Liver (tissue), 9 donors: ENCODE measurements around the gene CAVIN3. TPM values are rescaled to one million over a fixed set of nuclear protein-coding genes. Genes with fewer than 3 reads are reported as not detected.

Source experiments
- DNase-seq: peaks from one replicate; pipeline ENCODE4 v3.0.0-alpha.2; 2017; ENCODE audit warnings: low spot score
- H3K27ac ChIP-seq, 2 donors: one replicate each; pipeline ENCODE4 v1.7.0; 2013; ENCODE audit warnings: inconsistent platforms in 2 of 2, low read length in 2 of 2, control low read depth in 1 of 2, low read depth in 1 of 2, mild to moderate bottlenecking in 1 of 2
- H3K27me3 ChIP-seq, 4 donors: one replicate each; pipeline versions ENCODE4 v1.6.1 to v1.7.0; 2013; ENCODE audit warnings: low read length in 3 of 4, inconsistent platforms in 1 of 4, mild to moderate bottlenecking in 1 of 4, moderate library complexity in 1 of 4; ENCODE audit not compliant: control insufficient read depth in 4 of 4, insufficient read depth in 4 of 4
- H3K36me3 ChIP-seq, 4 donors: one replicate each; pipeline versions ENCODE4 v1.6.1 to v1.7.0; 2013; ENCODE audit warnings: low read length in 3 of 4, mild to moderate bottlenecking in 3 of 4, low read depth in 1 of 4, moderate library complexity in 1 of 4; ENCODE audit not compliant: control insufficient read depth in 4 of 4, insufficient read depth in 3 of 4
- H3K4me1 ChIP-seq, 4 donors: one replicate each; pipeline versions ENCODE4 v1.6.1 to v1.7.0; 2013; ENCODE audit warnings: low read length in 3 of 4, mild to moderate bottlenecking in 3 of 4, moderate library complexity in 1 of 4; ENCODE audit not compliant: control insufficient read depth in 4 of 4, insufficient read depth in 4 of 4
- H3K4me3 ChIP-seq, 3 donors: one replicate each; pipeline versions ENCODE4 v1.6.1 to v1.7.0; 2013; ENCODE audit warnings: low read length in 3 of 3, control low read depth in 1 of 3, low read depth in 1 of 3, mild to moderate bottlenecking in 1 of 3
- H3K9ac ChIP-seq, 2 donors: one replicate each; pipeline ENCODE4 v1.7.0; 2013; ENCODE audit warnings: low read length in 2 of 2, mild to moderate bottlenecking in 2 of 2, moderate library complexity in 2 of 2, control low read depth in 1 of 2, low read depth in 1 of 2
- H3K9me3 ChIP-seq, 4 donors: one replicate each; pipeline versions ENCODE4 v1.6.1 to v1.7.0; 2013; ENCODE audit warnings: low read length in 3 of 4; ENCODE audit not compliant: control insufficient read depth in 4 of 4
- ATF3 ChIP-seq: IDR thresholded peaks from 2 replicates; pipeline ENCODE4 v1.6.1; 2016; ENCODE audit warnings: antibody characterized with exemption
- CTCF ChIP-seq: fragments of 150-350 bp; IDR thresholded peaks from 2 replicates; pipeline ENCODE4 v1.5.1; 2017; ENCODE audit warnings: improper control_type of control experiment, low read depth, low read length; ENCODE audit not compliant: missing input control
- EGR1 ChIP-seq, 2 donors: IDR thresholded peaks; 2 replicates each; pipeline ENCODE4 v1.6.1; 2016 to 2018; ENCODE audit warnings: antibody characterized with exemption in 2 of 2, low read depth in 2 of 2
- FOXA1 ChIP-seq: IDR thresholded peaks from 2 replicates; pipeline ENCODE4 v1.6.1; 2016; ENCODE audit warnings: antibody characterized with exemption
- FOXA2 ChIP-seq: IDR thresholded peaks from 2 replicates; pipeline ENCODE4 v1.6.1; 2016; ENCODE audit warnings: antibody characterized with exemption
- GABPA ChIP-seq, 2 donors: IDR thresholded peaks in 1 of 2; conservative IDR thresholded peaks in 1 of 2; 2 replicates each; pipeline ENCODE4 v1.6.1; 2016; ENCODE audit warnings: antibody characterized with exemption in 2 of 2, mild to moderate bottlenecking in 1 of 2, moderate library complexity in 1 of 2
- HNF4A ChIP-seq, 2 donors: conservative IDR thresholded peaks; 2 replicates each; pipeline ENCODE4 v1.6.1; 2016; ENCODE audit warnings: antibody characterized with exemption in 2 of 2, mild to moderate bottlenecking in 2 of 2
- HNF4G ChIP-seq: IDR thresholded peaks from 2 replicates; pipeline ENCODE4 v1.6.1; 2016; ENCODE audit warnings: antibody characterized with exemption
- JUND ChIP-seq, 2 donors: IDR thresholded peaks; 2 replicates each; pipeline ENCODE4 v1.6.1; 2016; ENCODE audit warnings: antibody characterized with exemption in 2 of 2
- MAX ChIP-seq: IDR thresholded peaks from 2 replicates; pipeline ENCODE4 v1.6.1; 2016; ENCODE audit warnings: antibody characterized with exemption
- NR2F2 ChIP-seq: IDR thresholded peaks from 2 replicates; pipeline ENCODE4 v1.6.1; 2016; ENCODE audit warnings: antibody characterized with exemption
- RAD21 ChIP-seq, 2 donors: IDR thresholded peaks; 2 replicates each; pipeline ENCODE4 v1.6.1; 2016; ENCODE audit warnings: antibody characterized with exemption in 2 of 2, mild to moderate bottlenecking in 2 of 2
- REST ChIP-seq: IDR thresholded peaks from 2 replicates; pipeline ENCODE4 v1.6.1; 2016; ENCODE audit warnings: antibody characterized with exemption, mild to moderate bottlenecking
- RXRA ChIP-seq, 2 donors: IDR thresholded peaks; 2 replicates each; pipeline ENCODE4 v1.6.1; 2017 to 2018; ENCODE audit warnings: antibody characterized with exemption in 2 of 2, mild to moderate bottlenecking in 1 of 2
- SP1 ChIP-seq: IDR thresholded peaks from 2 replicates; pipeline ENCODE4 v1.6.1; 2018; ENCODE audit warnings: antibody characterized with exemption, mild to moderate bottlenecking
- YY1 ChIP-seq: IDR thresholded peaks from 2 replicates; pipeline ENCODE4 v1.6.1; 2016; ENCODE audit warnings: antibody characterized with exemption, mild to moderate bottlenecking
- ZBTB33 ChIP-seq: IDR thresholded peaks from 2 replicates; pipeline ENCODE4 v1.6.1; 2016; ENCODE audit warnings: antibody characterized with exemption
- WGBS: extraction: QIAGEN DNeasy Blood & Tissue Kit; methylation state at CpG from one replicate; pipeline ENCODE4 v1.1.7; 2013; 5-methylcytosine and 5-hydroxymethylcytosine counted together
- polyA plus RNA-seq, 2 donors: library from polyadenylated mRNA; stranded (reverse) in 1 of 2; unstranded in 1 of 2; fragments of 200-250 nt in 1 of 2; fragments of >200 nt in 1 of 2; fragmentation: Nextera tagmentation in 1 of 2; extraction: Ambion mirVana in 1 of 2; gene quantifications; one replicate each; pipeline versions ENCODE4 v1.2.1 to v1.2.3, GENCODE V29; 2013 to 2015
- total RNA-seq, 2 donors: library from RNA; depleted of rRNA; stranded (reverse); fragments of >200 nt; gene quantifications; one replicate each; pipeline ENCODE4 v1.2.3, GENCODE V29; 2014
- donor health status: healthy.
- donor health status: healthy.
- donor health status: healthy.
- donor health status: healthy.
- donor health status: healthy.

The CAVIN3 gene
- total and polyA plus RNA-seq, 4 donors = 2.5 to 13.9 (median 4.2) TPM

- Histone ChIP-seq H3K9ac (no peak overlapping the region), H3K36me3 (no peaks in the 10 kb centered on the region), H3K4me1 (peaks cover 0 to 6% (median 0%) of the 10 kb centered on the region in 4 donors), H3K9me3 (no peaks in the 10 kb centered on the region), H3K4me3 (no peak overlapping the region), H3K27me3 (peaks cover 0 to 3% (median 0%) of the 10 kb centered on the region in 4 donors), H3K27ac (no peak overlapping the region)
- no peak for DNase-seq
- WGBS = 87% methylated on average over 3 of the region's 3 CpGs
- TF ChIP-seq RAD21 (IDR thresholded peaks at IDR 0.05) (no peak), REST (no peak), RXRA (IDR thresholded peaks at IDR 0.05) (no peak), FOXA2 (no peak), CTCF (no peak), NR2F2 (no peak), HNF4G (no peak), YY1 (no peak), FOXA1 (no peak), ATF3 (no peak), EGR1 (IDR thresholded peaks at IDR 0.05; ENCODE audit: low read depth in 2 of 2) (no peak), SP1 (no peak)
These were observed 8.2 kb downstream of the CAVIN3 start for GRCh38 chr11:6312106-6312505.

- DNase-seq = no peak
- Histone ChIP-seq H3K4me1 (no peaks in the 10 kb centered on the region), H3K36me3 (no peaks in the 10 kb centered on the region), H3K9ac (no peak overlapping the region), H3K27me3 (peaks cover 0 to 3% (median 0%) of the 10 kb centered on the region in 4 donors), H3K4me3 (no peak overlapping the region), H3K9me3 (no peaks in the 10 kb centered on the region), H3K27ac (no peak overlapping the region)
- TF ChIP-seq HNF4A (conservative IDR thresholded peaks at IDR 0.05) = no peak
- no peak for TF ChIP-seq FOXA1
- no peak for TF ChIP-seq GABPA (IDR thresholded peaks at IDR 0.05 in 1 of 2, conservative IDR thresholded peaks at IDR 0.05 in 1 of 2)
- no peak for TF ChIP-seq CTCF
- TF ChIP-seq EGR1 (IDR thresholded peaks at IDR 0.05; ENCODE audit: low read depth in 2 of 2) = no peak
- no peak for TF ChIP-seq RAD21 (IDR thresholded peaks at IDR 0.05)
- TF ChIP-seq REST = no peak
- no peak for TF ChIP-seq SP1
- no peak for TF ChIP-seq RXRA (IDR thresholded peaks at IDR 0.05)
- TF ChIP-seq JUND (IDR thresholded peaks at IDR 0.05) = no peak
- TF ChIP-seq ZBTB33 = no peak
- no peak for TF ChIP-seq FOXA2
- TF ChIP-seq MAX = no peak
- TF ChIP-seq HNF4G = no peak
- no peak for TF ChIP-seq NR2F2
- TF ChIP-seq YY1 = no peak
- WGBS = 78% methylated on average over 8 of the region's 8 CpGs
These were observed 12.4 kb downstream of the CAVIN3 start for GRCh38 chr11:6307876-6308275.
